Measurements from ENCODE around the gene NUDT21. TPM values are rescaled to one million over a fixed set of nuclear protein-coding genes. Genes with fewer than 3 reads are reported as not detected.

Gene NUDT21
- total RNA-seq, 1 donor from 2014 or later, result 148 TPM

GRCh38 chr16:56421313-56421712 is 29.8 kb downstream of the NUDT21 start:
- no peak for DNase-seq (ENCODE audit: extremely low spot score, unreplicated experiment)
- H3K4me1 Mint-ChIP-seq (ENCODE audit: unreplicated experiment), result peaks cover 27% of the 10 kb centered on the region
- TF ChIP-seq, protein P1, sequence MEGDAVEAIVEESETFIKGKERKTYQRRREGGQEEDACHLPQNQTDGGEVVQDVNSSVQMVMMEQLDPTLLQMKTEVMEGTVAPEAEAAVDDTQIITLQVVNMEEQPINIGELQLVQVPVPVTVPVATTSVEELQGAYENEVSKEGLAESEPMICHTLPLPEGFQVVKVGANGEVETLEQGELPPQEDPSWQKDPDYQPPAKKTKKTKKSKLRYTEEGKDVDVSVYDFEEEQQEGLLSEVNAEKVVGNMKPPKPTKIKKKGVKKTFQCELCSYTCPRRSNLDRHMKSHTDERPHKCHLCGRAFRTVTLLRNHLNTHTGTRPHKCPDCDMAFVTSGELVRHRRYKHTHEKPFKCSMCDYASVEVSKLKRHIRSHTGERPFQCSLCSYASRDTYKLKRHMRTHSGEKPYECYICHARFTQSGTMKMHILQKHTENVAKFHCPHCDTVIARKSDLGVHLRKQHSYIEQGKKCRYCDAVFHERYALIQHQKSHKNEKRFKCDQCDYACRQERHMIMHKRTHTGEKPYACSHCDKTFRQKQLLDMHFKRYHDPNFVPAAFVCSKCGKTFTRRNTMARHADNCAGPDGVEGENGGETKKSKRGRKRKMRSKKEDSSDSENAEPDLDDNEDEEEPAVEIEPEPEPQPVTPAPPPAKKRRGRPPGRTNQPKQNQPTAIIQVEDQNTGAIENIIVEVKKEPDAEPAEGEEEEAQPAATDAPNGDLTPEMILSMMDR (conservative IDR thresholded peaks at IDR 0.05), result no peak
- peak overlapping the region; percentile 16 for H3K4me3 Mint-ChIP-seq
- H3K36me3 Mint-ChIP-seq, result peaks cover 4% of the 10 kb centered on the region
- peak overlapping the region; percentile 73 for H3K27ac Mint-ChIP-seq
- no peaks in the 10 kb centered on the region for H3K27me3 Mint-ChIP-seq
- no peaks in the 10 kb centered on the region for H3K9me3 Mint-ChIP-seq

GRCh38 chr16:56420613-56421012 is 30.5 kb downstream of the NUDT21 start:
- peak overlapping the region; percentile 71 for H3K4me3 Mint-ChIP-seq
- peak overlapping the region; percentile 78 for H3K27ac Mint-ChIP-seq
- peaks cover 27% of the 10 kb centered on the region for H3K4me1 Mint-ChIP-seq (ENCODE audit: unreplicated experiment)

DNA sequence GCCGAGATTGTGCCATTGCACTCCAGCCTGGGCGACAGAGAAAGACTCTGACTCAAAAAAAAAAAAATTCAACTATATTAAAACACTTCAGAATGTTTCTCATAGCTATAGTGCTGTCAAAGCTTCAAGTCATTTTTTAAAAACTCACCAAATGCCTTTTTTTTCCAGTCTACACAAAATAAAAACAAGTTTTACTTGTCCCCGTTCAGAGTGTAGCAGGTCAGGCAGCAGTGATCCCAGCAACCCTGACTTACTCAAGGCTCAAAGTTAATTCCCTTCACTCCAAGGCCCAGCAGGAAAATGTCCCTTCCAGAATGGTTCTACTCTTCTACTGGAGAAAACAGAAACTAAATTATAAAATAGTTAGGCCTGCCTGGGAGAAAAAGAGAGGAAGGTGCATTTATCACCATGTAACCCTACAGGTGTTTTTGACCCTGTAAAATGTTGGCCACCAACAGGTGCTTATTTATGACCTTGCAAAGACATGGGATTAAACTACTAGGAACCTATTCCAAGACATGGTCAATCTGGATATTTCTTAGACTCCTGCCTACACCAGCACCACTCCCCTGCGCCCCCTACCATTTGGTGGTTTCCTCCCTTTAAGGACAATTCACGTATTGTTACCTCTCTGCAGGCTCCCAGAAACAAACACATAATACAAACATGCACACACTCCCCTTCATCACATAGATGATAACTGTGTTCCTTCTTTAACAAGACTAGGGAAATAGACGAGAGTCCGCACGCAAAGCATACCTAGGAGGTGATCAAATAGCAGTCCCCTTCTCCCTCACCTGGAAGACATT is 31.2 kb downstream of the NUDT21 start:
- H3K27me3 Mint-ChIP-seq, result no peaks in the 10 kb centered on the region
- peak overlapping the region; percentile 78 for H3K27ac Mint-ChIP-seq
- no peak for DNase-seq (ENCODE audit: extremely low spot score, unreplicated experiment)
- peaks cover 31% of the 10 kb centered on the region for H3K4me1 Mint-ChIP-seq (ENCODE audit: unreplicated experiment)
- TF ChIP-seq, protein P1 (conservative IDR thresholded peaks at IDR 0.05), result no peak
- peak overlapping the region; percentile 71 for H3K4me3 Mint-ChIP-seq
- H3K36me3 Mint-ChIP-seq, result peaks cover 4% of the 10 kb centered on the region
- no peaks in the 10 kb centered on the region for H3K9me3 Mint-ChIP-seq

More at GRCh38 chr16:56420613-56421012, 30.5 kb downstream of the NUDT21 start:
- Mint-ChIP-seq H3K9me3 (no peaks in the 10 kb centered on the region), H3K27me3 (no peaks in the 10 kb centered on the region), H3K36me3 (peaks cover 4% of the 10 kb centered on the region)
- TF ChIP-seq, protein P1 (conservative IDR thresholded peaks at IDR 0.05), result no peak
- DNase-seq (ENCODE audit: extremely low spot score, unreplicated experiment), result no peak

DNA sequence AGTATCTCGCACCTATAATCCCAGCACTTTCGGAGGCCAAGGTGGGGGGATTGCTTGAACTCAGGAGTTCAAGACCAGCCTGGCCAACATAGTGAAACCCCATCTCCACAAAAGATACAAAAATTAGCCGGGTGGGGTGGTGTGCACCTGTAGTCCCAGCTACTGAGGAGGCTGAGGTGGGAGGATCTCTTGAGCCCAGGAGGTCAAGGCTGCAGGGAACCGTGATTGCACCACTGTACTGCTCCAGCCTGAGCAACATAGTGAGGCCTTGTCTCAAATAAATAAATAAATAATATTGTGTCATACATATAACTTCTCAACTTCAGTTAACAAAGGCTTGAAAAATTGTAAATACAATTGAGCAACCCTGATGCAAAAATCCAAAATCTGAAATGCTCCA is 34.0 kb downstream of the NUDT21 start:
- no peak for DNase-seq (ENCODE audit: extremely low spot score, unreplicated experiment)
- Mint-ChIP-seq H3K36me3 (peaks cover 18% of the 10 kb centered on the region), H3K4me1 (ENCODE audit: unreplicated experiment) (peaks cover 10% of the 10 kb centered on the region), H3K27ac (no peak overlapping the region), H3K9me3 (no peaks in the 10 kb centered on the region), H3K27me3 (no peaks in the 10 kb centered on the region), H3K4me3 (no peak overlapping the region)
- TF ChIP-seq, protein P1 (conservative IDR thresholded peaks at IDR 0.05), result no peak

- H3K4me3 Mint-ChIP-seq, result no peak overlapping the region
- no peaks in the 10 kb centered on the region for H3K27me3 Mint-ChIP-seq
- DNase-seq (ENCODE audit: extremely low spot score, unreplicated experiment), result no peak
- no peaks in the 10 kb centered on the region for H3K9me3 Mint-ChIP-seq
- H3K36me3 Mint-ChIP-seq, result peaks cover 26% of the 10 kb centered on the region
- peaks cover 6% of the 10 kb centered on the region for H3K4me1 Mint-ChIP-seq (ENCODE audit: unreplicated experiment)
- TF ChIP-seq, protein P1 (conservative IDR thresholded peaks at IDR 0.05), result no peak
- no peak overlapping the region for H3K27ac Mint-ChIP-seq
Observed at GRCh38 chr16:56415875-56416274, 35.3 kb downstream of the NUDT21 start.
